Measurements from ENCODE around the gene SH3RF3. TPM values are rescaled to one million over a fixed set of nuclear protein-coding genes. Genes with fewer than 3 reads are reported as not detected.

SH3RF3 gene
- total RNA-seq, 2 donors from 2014 or later = 1.4 to 17.0 TPM

- TF ChIP-seq POLR2A (IDR thresholded peaks at IDR 0.05) (no peak), CTCF (IDR thresholded peaks at IDR 0.05) (no peak), POLR2AphosphoS5 (IDR thresholded peaks at IDR 0.05) (no peak)
- no peaks in the 10 kb centered on the region for H3K36me3 ChIP-seq
- no peak overlapping the region for H3K27ac ChIP-seq
- no peak for DNase-seq (ENCODE audit: low spot score)
- WGBS = 72% methylated on average over 2 of the region's 2 CpGs
- H3K4me3 ChIP-seq = no peak overlapping the region
- no peaks in the 10 kb centered on the region for H3K27me3 ChIP-seq (replicated peaks; ENCODE audit: insufficient read depth)
- intact Hi-C loops (cut with DNase I) = no loop called here
- no peaks in the 10 kb centered on the region for H3K4me1 ChIP-seq (replicated peaks)
- no peaks in the 10 kb centered on the region for H3K9me3 ChIP-seq
Measured at GRCh38 chr2:109194620-109194937, 65.6 kb downstream of the SH3RF3 start.

DNA sequence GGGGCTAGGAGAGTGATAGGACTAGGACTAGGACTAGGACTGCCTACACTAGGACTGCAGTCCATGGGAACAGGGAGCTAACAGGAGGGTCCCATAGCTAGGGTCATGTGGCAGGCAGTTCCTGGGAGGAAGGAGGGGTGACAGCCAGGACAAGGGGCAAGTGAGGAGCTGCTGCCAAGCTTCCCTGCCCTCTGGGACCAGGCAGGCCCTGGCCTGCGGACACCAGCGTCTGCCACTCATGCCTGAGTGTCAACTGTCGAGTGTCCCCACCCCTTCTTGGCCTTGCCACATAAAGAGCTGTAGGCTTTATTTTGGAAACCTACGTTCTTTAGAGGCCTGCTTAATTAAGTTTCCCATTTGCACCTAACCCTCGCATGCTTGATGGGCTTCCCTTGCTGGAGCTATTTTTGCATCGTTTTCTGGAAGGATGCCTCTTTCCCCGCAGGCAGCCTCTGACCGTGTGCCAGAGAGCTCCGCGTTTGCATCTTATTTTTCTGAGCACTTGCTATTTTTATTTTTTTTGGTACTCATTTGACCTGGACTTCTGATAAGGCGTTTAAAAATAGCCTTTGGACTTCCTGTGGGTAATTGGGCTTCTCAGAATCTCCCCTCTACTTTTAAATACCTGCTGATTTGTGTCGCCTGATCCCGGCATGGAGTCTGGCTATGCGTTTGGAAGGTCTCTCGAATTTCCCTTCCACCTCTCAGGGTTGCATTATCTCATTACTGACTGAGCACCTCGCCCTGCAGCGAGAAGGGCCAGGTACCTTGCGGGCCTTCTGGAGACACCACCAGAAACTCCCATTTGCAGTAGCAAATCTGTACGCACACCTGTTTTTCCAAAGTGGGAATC, 66.4 kb downstream of the SH3RF3 start:
- WGBS = 55% methylated on average over 19 of the region's 19 CpGs
- Histone ChIP-seq H3K9me3 (no peaks in the 10 kb centered on the region), H3K27me3 (replicated peaks; ENCODE audit: insufficient read depth) (no peaks in the 10 kb centered on the region), H3K36me3 (no peaks in the 10 kb centered on the region), H3K4me1 (replicated peaks) (no peaks in the 10 kb centered on the region), H3K27ac (no peak overlapping the region), H3K4me3 (no peak overlapping the region)
- TF ChIP-seq POLR2AphosphoS5 (IDR thresholded peaks at IDR 0.05) (no peak), CTCF (IDR thresholded peaks at IDR 0.05) (no peak), POLR2A (IDR thresholded peaks at IDR 0.05) (no peak)
- intact Hi-C loops (cut with DNase I) = no loop called here
- no peak for DNase-seq (ENCODE audit: low spot score)

- WGBS = 94% methylated on average over 19 of the region's 19 CpGs
- Histone ChIP-seq H3K9me3 (no peaks in the 10 kb centered on the region), H3K27ac (no peak overlapping the region), H3K27me3 (replicated peaks; ENCODE audit: insufficient read depth) (no peaks in the 10 kb centered on the region), H3K4me1 (replicated peaks) (no peaks in the 10 kb centered on the region), H3K4me3 (no peak overlapping the region), H3K36me3 (no peaks in the 10 kb centered on the region)
- no peak for DNase-seq (ENCODE audit: low spot score)
- TF ChIP-seq POLR2AphosphoS5 (IDR thresholded peaks at IDR 0.05) = no peak
- no peak for TF ChIP-seq CTCF (IDR thresholded peaks at IDR 0.05)
- no peak for TF ChIP-seq POLR2A (IDR thresholded peaks at IDR 0.05)
- intact Hi-C loops (cut with DNase I) = no loop called here
Measured at GRCh38 chr2:109196081-109196875, 67.3 kb downstream of the SH3RF3 start.

DNA sequence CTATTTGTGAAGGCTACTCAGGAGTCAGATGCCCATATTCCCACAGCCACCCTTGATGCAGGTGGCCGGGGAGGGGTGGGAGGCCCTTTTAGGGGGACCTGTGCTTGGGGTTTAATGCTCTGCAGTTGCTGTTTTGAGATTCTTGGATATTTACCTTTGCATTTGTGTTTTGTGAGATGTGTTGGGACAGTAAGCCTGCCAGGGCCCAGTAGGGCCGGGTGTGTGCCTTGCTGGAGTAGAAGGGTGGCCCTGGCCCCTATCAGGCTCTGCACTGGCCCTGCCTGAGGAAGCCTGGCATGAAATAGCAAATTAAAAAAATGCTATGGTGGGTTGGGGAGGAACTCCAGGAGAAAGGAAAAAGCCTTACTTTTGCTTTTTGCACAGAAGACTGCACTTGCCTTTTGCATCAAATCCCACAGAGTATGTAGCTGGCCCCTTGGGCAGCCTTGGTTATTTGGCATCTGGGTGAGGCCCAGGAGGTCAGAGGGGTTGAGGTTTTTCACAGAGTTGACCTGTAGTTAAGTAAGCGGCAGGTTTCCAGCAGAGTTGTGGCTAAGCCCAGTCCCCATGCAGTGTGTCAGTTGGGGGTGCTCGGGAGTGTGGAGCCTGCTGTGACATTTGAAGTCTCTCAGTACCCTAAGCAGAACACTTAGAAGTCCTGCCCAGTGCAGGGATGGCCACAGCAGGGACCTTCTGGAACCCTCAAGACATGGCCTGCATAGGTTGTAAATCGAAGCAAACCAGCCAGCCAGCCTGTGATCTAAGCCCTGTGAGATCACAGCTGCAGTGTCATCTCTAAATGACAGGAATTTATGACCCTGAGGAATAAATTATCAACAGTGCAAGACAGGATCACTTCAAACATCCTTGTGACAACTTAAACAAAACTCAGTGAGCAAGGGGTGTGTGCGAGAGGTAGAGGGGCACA, 68.8 kb downstream of the SH3RF3 start:
- Histone ChIP-seq H3K4me3 (no peak overlapping the region), H3K27ac (no peak overlapping the region), H3K27me3 (replicated peaks; ENCODE audit: insufficient read depth) (no peaks in the 10 kb centered on the region), H3K36me3 (no peaks in the 10 kb centered on the region), H3K9me3 (no peaks in the 10 kb centered on the region), H3K4me1 (replicated peaks) (no peaks in the 10 kb centered on the region)
- TF ChIP-seq POLR2AphosphoS5 (IDR thresholded peaks at IDR 0.05) = no peak
- no peak for TF ChIP-seq POLR2A (IDR thresholded peaks at IDR 0.05)
- no peak for TF ChIP-seq CTCF (IDR thresholded peaks at IDR 0.05)
- intact Hi-C loops (cut with DNase I) = no loop called here
- no peak for DNase-seq (ENCODE audit: low spot score)
- 94% methylated on average over 6 of the region's 6 CpGs for whole genome bisulfite sequencing
